ENCODE measurements around the gene KCNJ3. TPM values are rescaled to one million over a fixed set of nuclear protein-coding genes. Genes with fewer than 3 reads are reported as not detected.

Gene KCNJ3
- total and polyA plus RNA-seq, 2 donors (not counting 1 experiment from before 2014, with no cell fraction given): not detected

GRCh38 chr2:154776825-154777224 lies 78.3 kb downstream of the KCNJ3 start:
- TF ChIP-seq EZH2 (IDR thresholded peaks at IDR 0.05; ENCODE audit: low read length, missing control alignments) (no peak), CTCF (conservative IDR thresholded peaks at IDR 0.05 in 1 of 2, IDR thresholded peaks at IDR 0.05 in 1 of 2; ENCODE audit: low read depth in 1 of 2, low read length in 2 of 2) (no peak)
- Histone ChIP-seq H3K4me3 (replicated peaks in 1 of 4; ENCODE audit: control extremely low read depth in 1 of 4, insufficient read depth in 1 of 4, low read depth in 3 of 4, low read length in 4 of 4) (no peak overlapping the region), H3K9ac (ENCODE audit: insufficient read depth, low read length) (no peak overlapping the region), H3K27me3 (ENCODE audit: control insufficient read depth, insufficient read depth, low read length) (no peaks in the 10 kb centered on the region), H2AFZ (ENCODE audit: low read length) (no peak overlapping the region), H3K9me3 (ENCODE audit: control insufficient read depth, insufficient read depth, low read depth, low read length) (no peaks in the 10 kb centered on the region), H3K4me1 (ENCODE audit: control insufficient read depth, extremely low read depth, insufficient read depth, low read length) (no peaks in the 10 kb centered on the region), H3K27ac (ENCODE audit: insufficient read depth, low read length) (no peak overlapping the region), H3K79me2 (ENCODE audit: control insufficient read depth, insufficient read depth, low read length) (no peaks in the 10 kb centered on the region), H4K20me1 (ENCODE audit: control insufficient read depth, extremely low read depth, insufficient read depth, low read length) (no peaks in the 10 kb centered on the region), H3K36me3 (ENCODE audit: control insufficient read depth, insufficient read depth, low read length) (no peaks in the 10 kb centered on the region), H3K4me2 (ENCODE audit: extremely low read depth, insufficient read depth, low read length) (no peak overlapping the region)
- DNase-seq (ENCODE audit: low read depth in 2 of 2): no peak

GRCh38 chr2:154794406-154794805 lies 95.9 kb downstream of the KCNJ3 start:
- H3K36me3 ChIP-seq (ENCODE audit: control insufficient read depth, insufficient read depth, low read length): no peaks in the 10 kb centered on the region
- H2AFZ ChIP-seq (ENCODE audit: low read length): no peak overlapping the region
- no peak overlapping the region for H3K27ac ChIP-seq (ENCODE audit: insufficient read depth, low read length)
- H3K27me3 ChIP-seq (ENCODE audit: control insufficient read depth, insufficient read depth, low read length): no peaks in the 10 kb centered on the region
- no peak overlapping the region for H3K4me2 ChIP-seq (ENCODE audit: extremely low read depth, insufficient read depth, low read length)
- no peak overlapping the region for H3K4me3 ChIP-seq (replicated peaks in 1 of 4; ENCODE audit: control extremely low read depth in 1 of 4, insufficient read depth in 1 of 4, low read depth in 3 of 4, low read length in 4 of 4)
- no peak overlapping the region for H3K9ac ChIP-seq (ENCODE audit: insufficient read depth, low read length)
- no peaks in the 10 kb centered on the region for H4K20me1 ChIP-seq (ENCODE audit: control insufficient read depth, extremely low read depth, insufficient read depth, low read length)
- H3K9me3 ChIP-seq (ENCODE audit: control insufficient read depth, insufficient read depth, low read depth, low read length): no peaks in the 10 kb centered on the region
- DNase-seq (ENCODE audit: low read depth in 2 of 2): no peak
- TF ChIP-seq CTCF (conservative IDR thresholded peaks at IDR 0.05 in 1 of 2, IDR thresholded peaks at IDR 0.05 in 1 of 2; ENCODE audit: low read depth in 1 of 2, low read length in 2 of 2) (no peak), EZH2 (IDR thresholded peaks at IDR 0.05; ENCODE audit: low read length, missing control alignments) (no peak)
- H3K79me2 ChIP-seq (ENCODE audit: control insufficient read depth, insufficient read depth, low read length): no peaks in the 10 kb centered on the region
- no peaks in the 10 kb centered on the region for H3K4me1 ChIP-seq (ENCODE audit: control insufficient read depth, extremely low read depth, insufficient read depth, low read length)

DNA sequence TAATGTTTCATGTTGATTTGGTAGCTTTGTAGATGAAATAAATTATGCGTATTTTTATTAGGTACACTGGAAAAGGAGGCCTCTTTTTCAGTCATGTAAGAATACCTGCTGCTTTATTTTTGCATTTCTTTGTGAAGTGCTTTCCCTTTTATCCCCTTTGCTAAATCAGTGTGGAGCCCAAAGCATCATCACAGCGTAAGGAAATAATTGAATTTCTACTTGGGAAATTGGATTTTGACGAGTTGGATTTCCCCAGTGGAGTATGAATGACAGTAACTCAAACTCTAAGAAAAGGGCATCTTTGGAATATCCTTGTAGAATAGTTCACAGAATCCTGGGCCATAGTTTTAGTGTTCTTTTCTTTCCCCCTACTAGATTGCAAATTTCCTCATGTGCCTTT lies 97.2 kb downstream of the KCNJ3 start:
- Histone ChIP-seq H3K4me2 (ENCODE audit: extremely low read depth, insufficient read depth, low read length) (no peak overlapping the region), H3K9me3 (ENCODE audit: control insufficient read depth, insufficient read depth, low read depth, low read length) (no peaks in the 10 kb centered on the region), H3K9ac (ENCODE audit: insufficient read depth, low read length) (no peak overlapping the region), H2AFZ (ENCODE audit: low read length) (no peak overlapping the region), H4K20me1 (ENCODE audit: control insufficient read depth, extremely low read depth, insufficient read depth, low read length) (no peaks in the 10 kb centered on the region), H3K79me2 (ENCODE audit: control insufficient read depth, insufficient read depth, low read length) (no peaks in the 10 kb centered on the region), H3K4me1 (ENCODE audit: control insufficient read depth, extremely low read depth, insufficient read depth, low read length) (no peaks in the 10 kb centered on the region), H3K4me3 (replicated peaks in 1 of 4; ENCODE audit: control extremely low read depth in 1 of 4, insufficient read depth in 1 of 4, low read depth in 3 of 4, low read length in 4 of 4) (no peak overlapping the region), H3K36me3 (ENCODE audit: control insufficient read depth, insufficient read depth, low read length) (no peaks in the 10 kb centered on the region), H3K27me3 (ENCODE audit: control insufficient read depth, insufficient read depth, low read length) (no peaks in the 10 kb centered on the region), H3K27ac (ENCODE audit: insufficient read depth, low read length) (no peak overlapping the region)
- DNase-seq (ENCODE audit: low read depth in 2 of 2): no peak
- no peak for TF ChIP-seq EZH2 (IDR thresholded peaks at IDR 0.05; ENCODE audit: low read length, missing control alignments)
- TF ChIP-seq CTCF (conservative IDR thresholded peaks at IDR 0.05 in 1 of 2, IDR thresholded peaks at IDR 0.05 in 1 of 2; ENCODE audit: low read depth in 1 of 2, low read length in 2 of 2): no peak

Data from fibroblast of lung (primary cell).